Small intestine (tissue), 7 donors: ENCODE data around the gene TEKT2. TPM values are rescaled to one million over a fixed set of nuclear protein-coding genes. Genes with fewer than 3 reads are reported as not detected.

ENCODE experiments used
- DNase-seq, 2 donors: peaks; one replicate each; pipeline versions ENCODE4 v3.0.0 to v3.0.0-alpha.2; 2013
- FAIRE-seq: peaks from 2 replicates; lab custom pipeline; 2012; peaks lifted over from hg19 to GRCh38; lab: Jason Lieb, UNC
- H3K27ac ChIP-seq, 3 donors: one replicate each; pipeline ENCODE4 v1.5.1; 2013; ENCODE audit warnings: low read length in 2 of 3, mild to moderate bottlenecking in 2 of 3, control low read depth in 1 of 3, inconsistent platforms in 1 of 3, low read depth in 1 of 3, moderate library complexity in 1 of 3
- H3K27me3 ChIP-seq, 3 donors: one replicate each; pipeline ENCODE4 v1.6.1; 2013; ENCODE audit warnings: low read length in 3 of 3, inconsistent platforms in 1 of 3; ENCODE audit not compliant: control insufficient read depth in 3 of 3, insufficient read depth in 3 of 3
- H3K36me3 ChIP-seq, 3 donors: one replicate each; pipeline ENCODE4 v1.6.1; 2013; ENCODE audit warnings: low read length in 3 of 3, inconsistent platforms in 1 of 3, low read depth in 1 of 3, mild to moderate bottlenecking in 1 of 3, moderate library complexity in 1 of 3; ENCODE audit not compliant: control insufficient read depth in 3 of 3, insufficient read depth in 2 of 3
- H3K4me1 ChIP-seq, 3 donors: one replicate each; pipeline ENCODE4 v1.6.1; 2013; ENCODE audit warnings: low read length in 2 of 3, inconsistent platforms in 1 of 3, low read depth in 1 of 3, mild to moderate bottlenecking in 1 of 3, moderate library complexity in 1 of 3; ENCODE audit not compliant: control insufficient read depth in 3 of 3, insufficient read depth in 2 of 3
- H3K4me3 ChIP-seq, 3 donors: one replicate each; pipeline ENCODE4 v1.5.1; 2013; ENCODE audit warnings: low read length in 3 of 3, control low read depth in 1 of 3, inconsistent platforms in 1 of 3, low read depth in 1 of 3, mild to moderate bottlenecking in 1 of 3, moderate library complexity in 1 of 3
- H3K9me3 ChIP-seq, 2 donors: one replicate each; pipeline ENCODE4 v1.6.1; 2013; ENCODE audit warnings: low read depth in 1 of 2, low read length in 1 of 2; ENCODE audit not compliant: control insufficient read depth in 2 of 2, insufficient read depth in 1 of 2
- WGBS, 3 donors: extraction: QIAGEN DNeasy Blood & Tissue Kit; methylation state at CpG; one replicate each; pipeline ENCODE4 v1.1.7; 2013; 5-methylcytosine and 5-hydroxymethylcytosine counted together
- polyA plus RNA-seq, 4 donors: library from polyadenylated mRNA; stranded (reverse) in 3 of 4; unstranded in 1 of 4; fragments of 200-250 nt in 3 of 4; fragments of 120-200 nt in 1 of 4; gene quantifications; one replicate each; pipeline versions ENCODE4 v1.2.1 to v1.2.3, GENCODE V29; 2013
- donor health status: healthy with polysubstance abuse.
- donor health status: control.
- donor health status: control.
- donor health status: Bipolar disorder and iron deficiency.
- donor health status: healthy.

TEKT2 gene
- polyA plus RNA-seq, 4 donors = 0.18 to 0.44 TPM; not detected in 2

DNA sequence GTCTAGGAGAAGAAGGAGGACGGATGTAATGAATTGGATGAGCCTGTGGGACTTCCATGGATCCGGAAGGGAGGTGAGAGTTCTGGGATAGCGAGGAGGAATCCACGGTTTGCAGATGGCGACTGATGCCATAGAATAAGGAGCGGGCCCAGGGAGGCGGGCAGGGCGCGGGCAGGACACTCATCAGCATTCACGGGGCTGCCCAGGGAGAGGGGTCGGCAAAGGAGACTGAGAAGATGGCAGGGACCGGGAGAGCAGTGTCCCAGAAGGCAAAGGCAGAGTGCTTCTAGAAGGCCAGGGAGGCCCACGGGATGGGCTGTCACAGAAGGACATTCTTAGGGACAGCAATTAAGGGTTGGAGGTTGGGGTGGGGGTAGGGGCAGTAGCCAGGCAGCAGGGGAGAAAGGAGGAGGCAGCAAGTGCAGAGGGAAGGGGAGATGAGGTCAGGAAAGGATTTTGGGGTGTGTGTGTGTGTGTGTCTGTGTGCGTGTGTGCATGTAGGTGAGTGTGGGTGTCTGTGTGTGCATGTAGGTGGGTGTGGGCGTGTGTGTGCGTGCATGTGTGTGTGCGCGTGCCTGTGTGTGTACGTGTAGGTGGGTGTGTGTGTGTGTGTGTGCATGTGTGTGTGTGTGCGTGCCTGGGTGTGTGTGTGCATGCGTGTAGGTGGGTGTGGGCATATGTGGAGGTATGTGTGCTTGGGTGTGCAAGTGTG is 42.3 kb downstream of the TEKT2 start:
- FAIRE-seq (no peak), DNase-seq (no peak)
- Histone ChIP-seq H3K4me3 (no peak overlapping the region), H3K4me1 (peaks cover 0 to 16% (median 0%) of the 10 kb centered on the region in 3 donors), H3K9me3 (no peaks in the 10 kb centered on the region), H3K27me3 (peaks cover 3 to 44% (median 8%) of the 10 kb centered on the region in 3 donors), H3K27ac (no peak overlapping the region), H3K36me3 (no peaks in the 10 kb centered on the region)
- WGBS, 3 donors = 71 to 85% (median 84%) methylated on average over 21 of the region's 21 CpGs

- peaks cover 3 to 41% (median 8%) of the 10 kb centered on the region in 3 donors for H3K27me3 ChIP-seq
- FAIRE-seq (no peak), DNase-seq (no peak)
- H3K4me3 ChIP-seq = no peak overlapping the region
- 49 to 55% (median 52%) methylated on average over 4 to 7 of the region's 7 CpGs for WGBS, 3 donors
- no peaks in the 10 kb centered on the region for H3K36me3 ChIP-seq
- H3K27ac ChIP-seq = no peak overlapping the region
- H3K9me3 ChIP-seq = no peaks in the 10 kb centered on the region
- peaks cover 0 to 16% (median 0%) of the 10 kb centered on the region in 3 donors for H3K4me1 ChIP-seq
Measured at GRCh38 chr1:36126797-36127500, 43.1 kb downstream of the TEKT2 start.

DNA sequence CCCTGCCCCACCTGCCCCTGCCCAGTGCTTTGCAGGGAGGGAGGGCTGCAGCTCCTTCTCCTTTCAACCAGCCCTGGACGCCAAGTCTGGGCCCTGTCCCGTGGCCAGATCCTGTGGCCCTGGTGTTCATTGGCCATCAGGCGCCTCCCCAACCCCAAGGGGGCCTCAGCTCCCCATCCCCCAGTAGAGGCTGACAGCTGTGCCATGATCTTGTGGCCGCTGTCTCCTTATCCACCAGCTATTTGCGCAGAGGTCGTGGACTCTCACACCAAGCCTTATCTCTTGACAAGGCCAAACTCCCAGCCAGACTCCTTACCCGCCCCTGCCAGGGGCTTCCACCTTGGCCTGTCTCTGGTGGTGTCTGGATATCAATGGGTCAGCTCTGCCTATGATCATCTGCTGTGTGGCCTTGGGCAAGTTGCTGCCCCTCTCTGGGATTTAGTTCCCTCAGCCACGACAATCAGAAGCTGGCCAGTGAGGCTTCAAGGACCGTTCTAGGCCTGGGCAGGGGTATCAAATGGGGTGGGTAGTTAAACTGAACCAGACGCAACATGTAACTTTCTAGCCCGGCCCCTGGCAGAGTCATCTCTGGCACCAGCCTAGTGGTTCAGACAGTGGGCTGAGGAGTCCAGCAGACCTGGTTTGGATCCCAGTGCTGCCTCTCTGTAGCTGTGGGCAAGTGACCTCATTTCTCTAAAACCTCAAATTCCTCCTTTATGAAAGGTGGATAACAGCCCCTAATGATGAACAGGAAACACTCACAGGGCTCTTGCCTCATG is 44.4 kb downstream of the TEKT2 start:
- H3K27ac ChIP-seq = no peak overlapping the region
- H3K36me3 ChIP-seq = no peaks in the 10 kb centered on the region
- peaks cover 0 to 21% (median 0%) of the 10 kb centered on the region in 3 donors for H3K4me1 ChIP-seq
- H3K27me3 ChIP-seq = peaks cover 3 to 29% (median 8%) of the 10 kb centered on the region in 3 donors
- WGBS, 3 donors = 68 to 83% (median 76%) methylated on average over 11 of the region's 11 CpGs
- DNase-seq = peak in 1 of 2 donors; percentile 50
- no peak for FAIRE-seq
- H3K4me3 ChIP-seq = no peak overlapping the region
- no peaks in the 10 kb centered on the region for H3K9me3 ChIP-seq

DNA sequence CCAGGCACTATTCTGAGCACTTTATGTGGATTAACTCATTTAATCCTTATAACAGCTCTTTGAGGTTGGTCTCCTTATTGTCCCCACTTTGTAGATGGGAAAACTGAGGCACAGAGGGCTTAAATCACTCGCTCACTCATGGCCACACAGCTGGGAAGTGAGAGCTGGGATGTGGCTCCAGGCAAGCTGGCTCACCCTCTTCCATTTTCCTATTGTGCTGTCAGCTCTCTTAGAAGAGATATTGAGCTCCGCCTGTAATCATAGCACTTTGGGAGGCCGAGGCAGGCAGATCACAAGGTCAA is 45.0 kb downstream of the TEKT2 start:
- DNase-seq (no peak), FAIRE-seq (no peak)
- 75 to 85% (median 84%) methylated on average over 3 of the region's 3 CpGs for WGBS, 3 donors
- Histone ChIP-seq H3K4me1 (peaks cover 0 to 24% (median 0%) of the 10 kb centered on the region in 3 donors), H3K9me3 (no peaks in the 10 kb centered on the region), H3K27me3 (peaks cover 3 to 24% (median 8%) of the 10 kb centered on the region in 3 donors), H3K27ac (no peak overlapping the region), H3K4me3 (no peak overlapping the region), H3K36me3 (no peaks in the 10 kb centered on the region)

GRCh38 chr1:36132029-36132428 is 48.1 kb downstream of the TEKT2 start:
- 66 to 73% (median 69%) methylated on average over 3 of the region's 3 CpGs for WGBS, 3 donors
- H3K36me3 ChIP-seq = peaks cover under 1 to 12% (median 5%) of the 10 kb centered on the region in 3 donors
- H3K4me3 ChIP-seq = no peak overlapping the region
- DNase-seq (no peak), FAIRE-seq (no peak)
- no peaks in the 10 kb centered on the region for H3K27me3 ChIP-seq
- no peak overlapping the region for H3K27ac ChIP-seq
- H3K9me3 ChIP-seq = no peaks in the 10 kb centered on the region
- peaks cover 0 to 31% (median 0%) of the 10 kb centered on the region in 3 donors for H3K4me1 ChIP-seq

- Histone ChIP-seq H3K4me3 (no peak overlapping the region), H3K9me3 (no peaks in the 10 kb centered on the region), H3K27me3 (no peaks in the 10 kb centered on the region), H3K4me1 (peaks cover 0 to 17% (median 0%) of the 10 kb centered on the region in 3 donors), H3K36me3 (peaks cover 14 to 24% (median 15%) of the 10 kb centered on the region in 3 donors), H3K27ac (peak overlapping the region in 1 of 3 donors; percentile 35)
- FAIRE-seq = no peak
- peak; percentile 91 to 98 for DNase-seq
- WGBS, 3 donors = 13 to 64% (median 35%) methylated on average over 3 of the region's 3 CpGs
Measured at GRCh38 chr1:36133484-36133883, 49.6 kb downstream of the TEKT2 start.

GRCh38 chr1:36134031-36134430 is 50.1 kb downstream of the TEKT2 start:
- Histone ChIP-seq H3K27me3 (no peaks in the 10 kb centered on the region), H3K4me3 (no peak overlapping the region), H3K4me1 (peaks cover 0 to 16% (median 0%) of the 10 kb centered on the region in 3 donors), H3K9me3 (no peaks in the 10 kb centered on the region), H3K27ac (peak overlapping the region in 1 of 3 donors; percentile 35), H3K36me3 (peaks cover 14 to 29% (median 15%) of the 10 kb centered on the region in 3 donors)
- FAIRE-seq (no peak), DNase-seq (no peak)
- WGBS, 3 donors = 67 to 80% (median 70%) methylated on average over 5 to 6 of the region's 6 CpGs
